VCaP (cell line): ENCODE results near the gene MYO10.

ENCODE experiments used
- H3K27ac ChIP-seq: fragments of 450-650 bp; 2 replicates; pipeline ENCODE4 v1.5.1; 2017
- TF ChIP-seq, protein P1 (sequence below): fragments of 450-650 bp; conservative IDR thresholded peaks from 2 replicates; pipeline ENCODE4 v1.5.1; 2017; ENCODE audit warnings: mild to moderate bottlenecking, moderate library complexity

Gene MYO10

DNA sequence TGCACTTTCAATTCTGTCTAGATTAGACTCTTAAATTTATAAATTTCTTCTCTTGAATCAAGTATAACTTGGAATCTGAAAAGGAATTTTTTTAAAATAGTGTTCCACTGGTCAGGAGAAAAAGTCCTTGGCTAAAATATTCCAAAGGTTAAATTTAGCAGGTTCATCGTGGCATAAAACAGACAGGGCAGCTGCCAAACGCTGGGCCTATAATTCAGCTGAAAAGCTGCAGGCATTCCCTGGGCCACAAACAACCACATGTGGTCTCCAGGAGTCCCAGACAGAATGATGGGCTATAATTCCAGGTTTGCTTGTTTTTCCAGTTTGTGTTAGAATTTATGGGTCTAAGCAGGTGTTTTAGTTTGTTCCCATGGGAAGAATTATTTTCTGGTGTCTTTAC, 248.2 kb downstream of the MYO10 start:
- TF ChIP-seq, protein P1, sequence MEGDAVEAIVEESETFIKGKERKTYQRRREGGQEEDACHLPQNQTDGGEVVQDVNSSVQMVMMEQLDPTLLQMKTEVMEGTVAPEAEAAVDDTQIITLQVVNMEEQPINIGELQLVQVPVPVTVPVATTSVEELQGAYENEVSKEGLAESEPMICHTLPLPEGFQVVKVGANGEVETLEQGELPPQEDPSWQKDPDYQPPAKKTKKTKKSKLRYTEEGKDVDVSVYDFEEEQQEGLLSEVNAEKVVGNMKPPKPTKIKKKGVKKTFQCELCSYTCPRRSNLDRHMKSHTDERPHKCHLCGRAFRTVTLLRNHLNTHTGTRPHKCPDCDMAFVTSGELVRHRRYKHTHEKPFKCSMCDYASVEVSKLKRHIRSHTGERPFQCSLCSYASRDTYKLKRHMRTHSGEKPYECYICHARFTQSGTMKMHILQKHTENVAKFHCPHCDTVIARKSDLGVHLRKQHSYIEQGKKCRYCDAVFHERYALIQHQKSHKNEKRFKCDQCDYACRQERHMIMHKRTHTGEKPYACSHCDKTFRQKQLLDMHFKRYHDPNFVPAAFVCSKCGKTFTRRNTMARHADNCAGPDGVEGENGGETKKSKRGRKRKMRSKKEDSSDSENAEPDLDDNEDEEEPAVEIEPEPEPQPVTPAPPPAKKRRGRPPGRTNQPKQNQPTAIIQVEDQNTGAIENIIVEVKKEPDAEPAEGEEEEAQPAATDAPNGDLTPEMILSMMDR, result no peak

DNA sequence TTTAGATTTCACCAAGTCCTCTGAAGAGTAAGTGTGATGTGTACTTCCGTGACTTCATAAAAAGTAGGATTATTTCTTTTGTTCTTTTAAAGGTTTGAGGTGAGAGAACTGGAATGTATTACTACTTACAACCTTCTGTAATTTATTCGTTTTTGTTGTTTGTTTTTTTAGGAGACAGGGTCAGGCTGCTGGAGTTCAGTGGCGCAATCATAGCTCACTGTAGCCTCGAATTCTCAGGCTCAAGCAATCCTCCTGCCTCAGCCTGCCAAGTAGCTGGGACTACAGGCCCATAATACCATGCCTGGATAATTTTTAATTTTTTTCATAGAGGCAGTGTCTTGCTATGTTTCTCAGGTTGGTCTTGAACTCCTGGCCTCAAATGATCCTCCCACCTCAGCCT, 251.0 kb downstream of the MYO10 start:
- TF ChIP-seq, protein P1, result no peak
- no peak overlapping the region for H3K27ac ChIP-seq

More for the DNA sequence above, 248.2 kb downstream of the MYO10 start:
- H3K27ac ChIP-seq, result no peak overlapping the region

DNA sequence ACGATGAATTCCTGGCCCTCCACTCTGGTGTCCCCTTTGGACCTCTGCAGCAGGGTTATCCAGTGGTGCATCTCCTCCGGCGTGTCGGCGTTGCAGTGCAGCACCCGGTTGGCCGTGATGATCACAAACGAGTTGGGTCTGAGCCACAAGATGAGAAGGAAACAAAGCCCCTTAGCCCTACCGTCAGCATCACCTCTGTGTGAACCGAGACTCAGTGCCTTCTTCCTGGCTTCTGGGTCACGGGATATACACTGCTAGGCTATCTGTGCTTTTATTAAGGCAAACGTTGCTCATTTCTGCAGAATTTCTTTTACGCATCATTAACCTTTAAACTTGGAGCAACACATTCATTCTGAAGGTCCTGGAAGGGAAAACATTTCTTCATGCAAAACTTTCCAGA, 254.2 kb downstream of the MYO10 start:
- TF ChIP-seq, protein P1, result no peak
- H3K27ac ChIP-seq, result no peak overlapping the region

DNA sequence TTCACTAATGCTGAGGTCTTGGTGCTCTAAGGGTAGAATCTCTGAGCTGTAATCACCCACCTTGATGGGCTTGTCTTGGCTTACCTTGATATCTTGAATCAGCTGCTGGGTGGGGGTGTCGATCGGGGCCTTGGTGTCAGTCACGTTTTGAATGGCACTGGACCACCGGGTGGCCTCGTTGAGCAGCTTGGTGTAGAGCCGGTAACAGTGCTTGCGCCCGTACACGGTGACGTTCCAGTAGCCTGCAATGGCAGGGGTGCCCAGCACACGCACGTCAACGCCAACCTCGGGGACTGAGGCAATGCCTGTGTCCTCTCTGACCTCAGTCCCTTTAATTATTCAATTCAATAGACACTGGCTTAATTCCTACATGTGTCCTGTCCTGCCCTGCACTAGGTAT, 256.2 kb downstream of the MYO10 start:
- TF ChIP-seq, protein P1, result peak; percentile 25; the same call in 1 of the 2 replicates
- H3K27ac ChIP-seq, result no peak overlapping the region

DNA sequence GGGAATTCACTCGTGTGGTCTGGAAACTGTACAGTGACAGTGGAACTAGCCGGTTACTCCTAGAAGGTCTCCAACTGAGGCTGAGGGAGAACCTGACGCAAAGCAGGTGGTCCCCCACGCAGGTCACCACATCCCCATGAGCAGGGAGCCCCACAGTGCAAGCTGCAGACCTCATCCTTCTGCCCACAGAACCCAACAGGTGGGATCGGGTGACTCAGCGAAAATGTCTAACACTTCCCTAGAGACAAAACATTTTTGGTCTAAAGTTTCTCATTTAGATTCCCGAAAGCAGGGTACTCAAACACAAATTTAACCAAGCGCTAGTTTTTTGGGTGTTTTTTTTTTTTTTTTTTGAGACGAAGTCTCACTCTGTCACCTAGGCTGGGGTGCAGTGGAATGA, 256.9 kb downstream of the MYO10 start:
- no peak overlapping the region for H3K27ac ChIP-seq
- TF ChIP-seq, protein P1, result no peak

DNA sequence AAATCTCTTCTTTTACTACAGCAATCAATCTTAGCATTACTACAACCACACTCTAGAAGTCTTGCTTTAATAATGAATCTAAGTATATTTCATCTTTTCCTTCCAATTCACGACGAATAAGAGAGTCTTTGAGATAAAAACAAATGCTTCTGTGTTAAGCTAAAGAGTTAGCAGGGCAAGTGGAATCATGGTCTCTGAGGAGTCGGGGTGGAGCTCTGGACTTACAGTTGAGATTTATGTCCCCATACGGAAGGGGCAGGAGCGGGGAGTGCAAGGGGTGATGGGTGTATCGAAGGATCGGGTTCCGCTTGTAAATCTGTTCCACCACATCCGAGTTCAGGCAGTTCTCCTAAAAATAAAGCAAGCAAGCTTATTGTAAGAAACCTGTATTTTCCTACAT, 260.3 kb downstream of the MYO10 start:
- TF ChIP-seq, protein P1, result no peak
- H3K27ac ChIP-seq, result no peak overlapping the region

DNA sequence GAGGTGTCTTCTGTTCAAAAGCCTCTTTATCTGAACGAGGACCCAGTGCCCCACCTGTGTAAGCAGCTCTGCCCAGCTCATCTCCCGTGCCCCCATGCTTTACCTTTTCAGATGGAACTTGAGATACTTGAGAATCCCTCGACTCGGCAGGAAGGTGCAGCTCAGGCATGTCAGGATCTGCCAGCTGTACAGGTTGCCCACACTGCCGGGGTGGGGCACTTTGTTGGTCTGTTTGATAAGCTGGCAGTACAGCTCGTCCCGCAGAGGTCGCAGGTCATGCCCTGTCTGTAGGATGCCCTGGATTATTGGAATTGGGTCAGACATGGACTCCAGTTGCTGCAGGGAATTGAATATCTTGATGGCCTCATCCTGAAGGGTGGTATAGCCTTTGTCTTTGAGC, 261.3 kb downstream of the MYO10 start:
- TF ChIP-seq, protein P1, result no peak
- H3K27ac ChIP-seq, result peak overlapping the region; percentile 70; the same call in 1 of the 2 replicates
